ENCODE measurements around the gene ELMOD3. TPM values are rescaled to one million over a fixed set of nuclear protein-coding genes. Genes with fewer than 3 reads are reported as not detected.
"Not testable (repeated sequence)": the region's sequence is repeated elsewhere in the genome, so short reads cannot be mapped to it uniquely, and the experiment has no call there.

The ELMOD3 gene
- polyA plus RNA-seq, 2 of the 4 experiments (the other 2 are of a cell fraction) = 17.8 to 29.9 TPM

DNA sequence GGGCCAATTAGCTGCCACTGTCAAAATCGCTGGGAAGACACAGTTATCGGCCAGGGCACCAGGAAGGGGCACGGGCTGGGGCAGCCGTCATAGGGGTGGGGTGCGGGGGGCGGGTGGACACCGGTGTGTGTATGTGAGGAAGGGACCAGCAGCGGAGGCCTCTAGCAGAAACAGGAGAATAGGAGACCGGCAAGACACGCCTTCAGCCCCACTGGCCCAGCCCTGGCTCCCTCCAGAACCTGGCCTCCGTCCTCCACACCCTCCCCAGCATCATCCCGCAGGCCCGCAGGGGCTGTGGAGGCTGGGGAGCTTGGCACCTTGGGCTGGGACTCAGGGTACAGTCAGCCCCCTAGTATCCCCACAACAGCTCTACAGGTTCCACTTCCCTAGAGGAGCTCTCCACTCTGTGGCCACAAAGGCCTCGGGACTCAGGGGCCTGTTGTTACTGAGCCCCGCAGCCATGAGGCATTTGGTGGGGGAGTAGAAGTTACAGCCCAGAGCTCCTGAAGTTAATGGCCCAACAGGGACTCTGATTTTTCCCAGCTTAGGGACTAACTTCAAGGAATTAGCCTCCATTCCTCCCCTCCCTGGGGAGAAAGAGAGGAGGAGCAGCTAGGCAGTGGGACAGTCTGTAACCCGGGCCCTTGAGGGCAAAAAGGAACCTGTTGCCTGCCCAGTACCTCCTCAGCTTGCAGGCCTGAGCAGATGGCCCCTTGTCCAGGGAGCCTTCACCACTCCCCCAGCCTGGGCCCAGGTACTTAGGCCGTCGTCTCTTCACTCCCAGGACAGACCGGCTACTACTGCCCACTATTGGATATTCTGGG lies 83.8 kb downstream of the ELMOD3 start:
- H3K4me3 ChIP-seq = peak overlapping the region; percentile 33
- no peak for TF ChIP-seq KDM5A (IDR thresholded peaks at IDR 0.05)
- TF ChIP-seq HOXA7 (CRISPR knock-in tag; IDR thresholded peaks at IDR 0.05) = peak; percentile 81; the same call in 1 of the 2 replicates
- 0 out of 2 replicates have a peak, but pooled peaks have one; percentile 11 for TF ChIP-seq MAX (IDR thresholded peaks at IDR 0.05)
- 0 out of 2 replicates have a peak, but pooled peaks have one; percentile 51 for TF ChIP-seq TP53 (CRISPR knock-in tag; IDR thresholded peaks at IDR 0.05)
- 0 out of 2 replicates have a peak, but pooled peaks have one; percentile 36 for TF ChIP-seq HEYL (CRISPR knock-in tag; IDR thresholded peaks at IDR 0.05)
- TF ChIP-seq EHF (CRISPR knock-in tag; IDR thresholded peaks at IDR 0.05) = peak; percentile 17; the same call in 1 of the 2 replicates
- TF ChIP-seq SMC3 (IDR thresholded peaks at IDR 0.05) = no peak
- TF ChIP-seq NPAS2 (CRISPR knock-in tag; IDR thresholded peaks at IDR 0.05; ENCODE audit: borderline replicate concordance) = peak; percentile 4; the same call in 1 of the 2 replicates
- ATAC-seq (peak; percentile 3 to 33; a peak in 5 of 6 replicates), FAIRE-seq (no peak), DNase-seq (ENCODE audit: low read depth in 1 of 2, low spot score in 1 of 2) (no peak)
- 65% methylated on average over 18 of the region's 19 CpGs for WGBS (ENCODE audit: missing lambda C conversion rate)
- no peaks in the 10 kb centered on the region for H3K9me3 ChIP-seq
- peak overlapping the region; percentile 86 for H3K4me2 ChIP-seq
- CTCF ChIA-PET = interaction anchor here (0.8 to 41.9 kb wide), 10 partner anchors 9 to 107 kb away, joined by 3 to 1185 read pairs (median 3); partner anchors contain the start of genes GGCX, MAT2A and SH2D6
- POLR2A ChIA-PET = interaction anchor here (0.6 to 8.1 kb wide), 18 partner anchors 8 to 167 kb away, joined by 3 to 153 read pairs (median 6); partner anchors contain the start of genes MAT2A and SH2D6
- H3K27ac ChIP-seq = peak overlapping the region; percentile 91 to 95
- peaks cover 54% of the 10 kb centered on the region for H3K4me1 ChIP-seq

- POLR2A ChIA-PET = interaction anchor here (2.0 to 8.1 kb wide), 6 partner anchors 11 to 105 kb away, joined by 7 to 153 read pairs (median 14); partner anchors contain the start of gene MAT2A
- FAIRE-seq = no peak
- Histone ChIP-seq H3K9me3 (no peaks in the 10 kb centered on the region), H3K4me3 (no peak overlapping the region), H3K27ac (peak overlapping the region; percentile 91 to 95), H3K4me2 (peak overlapping the region; percentile 86; the same call in 2 of the 3 replicates), H3K4me1 (peaks cover 48% of the 10 kb centered on the region)
- DNase-seq (ENCODE audit: low read depth in 1 of 2, low spot score in 1 of 2) = no peak
- no peak for TF ChIP-seq FOSL2 (IDR thresholded peaks at IDR 0.05)
- no peak for TF ChIP-seq FOSL2 (CRISPR knock-in tag; IDR thresholded peaks at IDR 0.05)
- TF ChIP-seq CBX8 (IDR thresholded peaks at IDR 0.05) = no peak
- TF ChIP-seq JUNB (IDR thresholded peaks at IDR 0.05) = no peak
- no peak for TF ChIP-seq ESRRA (IDR thresholded peaks at IDR 0.05; ENCODE audit: borderline replicate concordance, low read length)
- no peak for TF ChIP-seq HOXB13 (CRISPR knock-in tag; IDR thresholded peaks at IDR 0.05; ENCODE audit: low read depth)
- WGBS (ENCODE audit: missing lambda C conversion rate) = 90% methylated on average over 6 of the region's 6 CpGs
- ATAC-seq = no peak
- CTCF ChIA-PET = interaction anchor here (1.1 to 41.9 kb wide), 6 partner anchors 10 to 106 kb away, joined by 3 to 1185 read pairs (median 4); partner anchors contain the start of genes GGCX, MAT2A and SH2D6
Measured at GRCh38 chr2:85439025-85439472, 84.5 kb downstream of the ELMOD3 start.

- ATAC-seq; H3K9me3 ChIP-seq; FAIRE-seq; H3K4me3 ChIP-seq; DNase-seq (ENCODE audit: low read depth in 1 of 2, low spot score in 1 of 2); H3K4me2 ChIP-seq: not testable (repeated sequence)
- 94% methylated on average over 9 of the region's 9 CpGs for WGBS (ENCODE audit: missing lambda C conversion rate)
- Histone ChIP-seq H3K4me1 (peaks cover 46% of the 10 kb centered on the region), H3K27ac (peak overlapping the region; percentile 91 to 95; a peak in 5 of 6 replicates)
- ChIA-PET CTCF (interaction anchor here (1.2 to 41.9 kb wide), 4 partner anchors 10 to 113 kb away, joined by 5 to 1185 read pairs (median 116); partner anchors contain the start of genes GGCX, MAT2A and SH2D6), POLR2A (interaction anchor here (8.1 kb wide), 1 partner anchor 100 kb away, joined by 153 read pairs; the partner anchor contains the start of gene MAT2A)
Measured at GRCh38 chr2:85439569-85439968, 85.0 kb downstream of the ELMOD3 start.

- Histone ChIP-seq H3K4me2 (no peak overlapping the region), H3K4me3 (no peak overlapping the region), H3K27ac (peak overlapping the region; percentile 91 to 95; a peak in 4 of 6 replicates), H3K4me1 (peaks cover 46% of the 10 kb centered on the region), H3K9me3 (no peaks in the 10 kb centered on the region)
- 90% methylated on average over 7 of the region's 7 CpGs for WGBS (ENCODE audit: missing lambda C conversion rate)
- POLR2A ChIA-PET = interaction anchor here (8.1 kb wide), 1 partner anchor 100 kb away, joined by 153 read pairs; the partner anchor contains the start of gene MAT2A
- TF ChIP-seq KDM5A (IDR thresholded peaks at IDR 0.05) (no peak), ELK1 (IDR thresholded peaks at IDR 0.05; ENCODE audit: low read depth, low read length) (no peak), BCL3 (IDR thresholded peaks at IDR 0.05) (no peak)
- TF ChIP-seq, protein P1, sequence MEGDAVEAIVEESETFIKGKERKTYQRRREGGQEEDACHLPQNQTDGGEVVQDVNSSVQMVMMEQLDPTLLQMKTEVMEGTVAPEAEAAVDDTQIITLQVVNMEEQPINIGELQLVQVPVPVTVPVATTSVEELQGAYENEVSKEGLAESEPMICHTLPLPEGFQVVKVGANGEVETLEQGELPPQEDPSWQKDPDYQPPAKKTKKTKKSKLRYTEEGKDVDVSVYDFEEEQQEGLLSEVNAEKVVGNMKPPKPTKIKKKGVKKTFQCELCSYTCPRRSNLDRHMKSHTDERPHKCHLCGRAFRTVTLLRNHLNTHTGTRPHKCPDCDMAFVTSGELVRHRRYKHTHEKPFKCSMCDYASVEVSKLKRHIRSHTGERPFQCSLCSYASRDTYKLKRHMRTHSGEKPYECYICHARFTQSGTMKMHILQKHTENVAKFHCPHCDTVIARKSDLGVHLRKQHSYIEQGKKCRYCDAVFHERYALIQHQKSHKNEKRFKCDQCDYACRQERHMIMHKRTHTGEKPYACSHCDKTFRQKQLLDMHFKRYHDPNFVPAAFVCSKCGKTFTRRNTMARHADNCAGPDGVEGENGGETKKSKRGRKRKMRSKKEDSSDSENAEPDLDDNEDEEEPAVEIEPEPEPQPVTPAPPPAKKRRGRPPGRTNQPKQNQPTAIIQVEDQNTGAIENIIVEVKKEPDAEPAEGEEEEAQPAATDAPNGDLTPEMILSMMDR (IDR thresholded peaks at IDR 0.05) = no peak
- CTCF ChIA-PET = interaction anchor here (5.2 to 20.5 kb wide), 2 partner anchors 18 to 112 kb away, joined by 22 to 209 read pairs; partner anchors contain the start of gene SH2D6
- DNase-seq (ENCODE audit: low read depth in 1 of 2, low spot score in 1 of 2) (no peak), ATAC-seq (no peak), FAIRE-seq (no peak)
Measured at GRCh38 chr2:85439986-85440385, 85.4 kb downstream of the ELMOD3 start.

All from A549 (cell line).